Spleen (tissue), 11 donors: ENCODE measurements around the gene IMMP2L. TPM values are rescaled to one million over a fixed set of nuclear protein-coding genes. Genes with fewer than 3 reads are reported as not detected.

ENCODE experiments used
- DNase-seq: peaks from one replicate; pipeline ENCODE4 v3.0.0-alpha.2; 2020
- H3K27ac ChIP-seq, 8 donors: fragments of 200-600 bp; sonication (generic) in 7 of 8; 1 replicate in 4 of 8; 2 replicates in 4 of 8; pipeline versions ENCODE4 v1.5.0 to v1.8.0; 2016 to 2021; ENCODE audit warnings: inconsistent platforms in 4 of 8, mild to moderate bottlenecking in 4 of 8, moderate library complexity in 1 of 8
- H3K27me3 ChIP-seq, 7 donors: fragments of 200-600 bp; sonication (generic) in 6 of 7; replicated peaks in 1 of 7; 1 replicate in 4 of 7; 2 replicates in 3 of 7; pipeline versions ENCODE4 v1.5.0 to v1.8.0; 2016 to 2021; ENCODE audit warnings: inconsistent platforms in 3 of 7, mild to moderate bottlenecking in 1 of 7
- H3K36me3 ChIP-seq, 6 donors: fragments of 200-600 bp; sonication (generic) in 5 of 6; 1 replicate in 4 of 6; 2 replicates in 2 of 6; pipeline versions ENCODE4 v1.5.0 to v1.8.0; 2016 to 2021; ENCODE audit warnings: inconsistent platforms in 2 of 6
- H3K4me1 ChIP-seq, 6 donors: fragments of 200-600 bp; sonication (generic) in 5 of 6; 1 replicate in 3 of 6; 2 replicates in 3 of 6; pipeline versions ENCODE4 v1.5.0 to v1.8.0; 2016 to 2021; ENCODE audit warnings: inconsistent platforms in 3 of 6
- H3K4me3 ChIP-seq, 8 donors: fragments of 200-600 bp; sonication (generic) in 7 of 8; 1 replicate in 4 of 8; 2 replicates in 4 of 8; pipeline versions ENCODE4 v1.5.0 to v1.8.0; 2016 to 2021; ENCODE audit warnings: inconsistent platforms in 4 of 8, mild to moderate bottlenecking in 4 of 8, moderate library complexity in 2 of 8
- H3K9me3 ChIP-seq, 8 donors: fragments of 200-600 bp; sonication (generic) in 7 of 8; 1 replicate in 4 of 8; 2 replicates in 4 of 8; pipeline versions ENCODE4 v1.5.0 to v1.8.0; 2016 to 2021; ENCODE audit warnings: inconsistent platforms in 4 of 8
- CTCF ChIP-seq, 11 experiments: fragments of 200-600 bp in 7 of 11; fragments of 450-650 bp in 4 of 11; sonication (generic) in 4 of 11; IDR thresholded peaks in 8 of 11; conservative IDR thresholded peaks in 3 of 11; 1 replicate in 7 of 11; 2 replicates in 4 of 11; pipeline versions ENCODE4 v1.4.0 to v1.8.0; 2016 to 2021; ENCODE audit warnings: antibody characterized with exemption in 11 of 11, inconsistent platforms in 4 of 11, mild to moderate bottlenecking in 1 of 11
- POLR2A ChIP-seq, 3 donors: fragments of 450-650 bp; IDR thresholded peaks; one replicate each; pipeline ENCODE4 v1.5.1; 2017; ENCODE audit warnings: antibody characterized with exemption in 3 of 3, mild to moderate bottlenecking in 1 of 3
- POLR2AphosphoS5 ChIP-seq, 3 donors: sonication (generic); formaldehyde crosslinking; IDR thresholded peaks; one replicate each; pipeline ENCODE4 v1.5.1; 2017; ENCODE audit warnings: antibody characterized with exemption in 3 of 3
- WGBS, 5 donors: extraction: QIAGEN DNeasy Blood & Tissue Kit in 3 of 5; methylation state at CpG; one replicate each; pipeline versions ENCODE4 v1.1.5 to v1.1.7; 2013 to 2018; 5-methylcytosine and 5-hydroxymethylcytosine counted together
- intact Hi-C: fragments of 100-400 bp; cut with DNase I; formaldehyde crosslinking; loops from one replicate; pipeline ENCODE4 v1.15.0; 2023; ENCODE audit warnings: low total_unique reads
- polyA plus RNA-seq, 3 donors: library from polyadenylated mRNA; stranded (reverse); fragments of 200-250 nt; gene quantifications; one replicate each; pipeline ENCODE4 v1.2.1, GENCODE V29; 2013
- total RNA-seq, 7 donors: library from RNA; depleted of rRNA in 3 of 7; stranded (reverse); fragments of >200 nt in 3 of 7; fragmentation: NEBNext Ultra II Directional in 4 of 7; extraction: Animal tissue kit (Norgen Biotek cat#: 25700) in 4 of 7; gene quantifications; one replicate each; pipeline versions ENCODE4 v1.1.0 to v1.2.1, GENCODE V29; 2016 to 2021
- donor health status: healthy with polysubstance abuse.
- donor health status: DM: no; HTN: no; CAD: no; lungs with moderate emphysema.
- donor health status: DM: no; HTN: no; CAD: no.
- donor health status: Bipolar disorder and iron deficiency.
- donor health status: healthy.
- donor health status: DM: no; HTN: no; CAD: no.
- donor health status: DM: yes; HTN: yes; CAD: no.

The IMMP2L gene
- total and polyA plus RNA-seq, 10 donors = 6.5 to 32.7 (median 9.8) TPM

- H3K4me3 ChIP-seq = no peak overlapping the region
- no peaks in the 10 kb centered on the region for H3K27me3 ChIP-seq
- H3K36me3 ChIP-seq = no peaks in the 10 kb centered on the region
- H3K4me1 ChIP-seq = no peaks in the 10 kb centered on the region
- no peak for TF ChIP-seq POLR2A (IDR thresholded peaks at IDR 0.05)
- no peak for TF ChIP-seq POLR2AphosphoS5 (IDR thresholded peaks at IDR 0.05)
- no peak for TF ChIP-seq CTCF (IDR thresholded peaks at IDR 0.05 in 8 of 11, conservative IDR thresholded peaks at IDR 0.05 in 3 of 11)
- no peak for DNase-seq
- H3K27ac ChIP-seq = no peak overlapping the region
- intact Hi-C loops = no loop called here
- H3K9me3 ChIP-seq = peaks cover 0 to 18% (median 2%) of the 10 kb centered on the region in 8 donors
- WGBS, 5 donors = 80 to 87% (median 85%) methylated on average over 2 of the region's 2 CpGs
These were observed 85.6 kb downstream of the IMMP2L start for GRCh38 chr7:111476586-111477293.

GRCh38 chr7:111475959-111476358 lies 86.3 kb downstream of the IMMP2L start:
- Histone ChIP-seq H3K27ac (no peak overlapping the region), H3K36me3 (no peaks in the 10 kb centered on the region), H3K4me3 (no peak overlapping the region), H3K9me3 (peaks cover 0 to 26% (median 10%) of the 10 kb centered on the region in 8 donors), H3K27me3 (no peaks in the 10 kb centered on the region), H3K4me1 (no peaks in the 10 kb centered on the region)
- intact Hi-C loops = no loop called here
- DNase-seq = no peak
- 92 to 96% (median 94%) methylated on average over 1 of the region's 1 CpG for WGBS, 5 donors
- TF ChIP-seq POLR2AphosphoS5 (IDR thresholded peaks at IDR 0.05) = no peak
- TF ChIP-seq CTCF (IDR thresholded peaks at IDR 0.05 in 8 of 11, conservative IDR thresholded peaks at IDR 0.05 in 3 of 11) = no peak
- no peak for TF ChIP-seq POLR2A (IDR thresholded peaks at IDR 0.05)

- TF ChIP-seq POLR2A (IDR thresholded peaks at IDR 0.05) (no peak), POLR2AphosphoS5 (IDR thresholded peaks at IDR 0.05) (no peak), CTCF (IDR thresholded peaks at IDR 0.05 in 8 of 11, conservative IDR thresholded peaks at IDR 0.05 in 3 of 11) (no peak)
- WGBS, 5 donors = 64 to 81% (median 78%) methylated on average over 1 of the region's 1 CpG
- Histone ChIP-seq H3K27ac (peak overlapping the region in 1 of 8 donors; percentile 36), H3K36me3 (no peaks in the 10 kb centered on the region), H3K9me3 (peaks cover 0 to 29% (median 13%) of the 10 kb centered on the region in 8 donors), H3K4me1 (no peaks in the 10 kb centered on the region), H3K27me3 (no peaks in the 10 kb centered on the region), H3K4me3 (no peak overlapping the region)
- intact Hi-C loops = no loop called here
- DNase-seq = no peak
These were observed 86.9 kb downstream of the IMMP2L start for GRCh38 chr7:111475419-111475748.

GRCh38 chr7:111474723-111475418 lies 87.4 kb downstream of the IMMP2L start:
- Histone ChIP-seq H3K4me1 (no peaks in the 10 kb centered on the region), H3K4me3 (no peak overlapping the region), H3K27ac (peak overlapping the region in 1 of 8 donors; percentile 36), H3K36me3 (no peaks in the 10 kb centered on the region), H3K9me3 (peaks cover 0 to 29% (median 13%) of the 10 kb centered on the region in 8 donors), H3K27me3 (no peaks in the 10 kb centered on the region)
- TF ChIP-seq POLR2AphosphoS5 (IDR thresholded peaks at IDR 0.05) = no peak
- 61 to 73% (median 65%) methylated on average over 4 of the region's 4 CpGs for WGBS, 5 donors
- no peak for DNase-seq
- intact Hi-C loops = no loop called here
